Progenitor cell of endocrine pancreas (in vitro differentiated cells): Measurements from ENCODE around the gene C1QL4. TPM values are rescaled to one million over a fixed set of nuclear protein-coding genes. Genes with fewer than 3 reads are reported as not detected.
A peak's percentile ranks its signal among the peaks of the same experiment; 100 is the strongest.

Experiments
- DNase-seq: peaks from one replicate; pipeline ENCODE4 v3.0.0; 2021; ENCODE audit warnings: low spot score; ENCODE audit not compliant: unreplicated experiment
- H3K27ac Mint-ChIP-seq: 2 replicates; pipeline ENCODE4 v1.8.0; 2021; ENCODE audit warnings: mild to moderate bottlenecking, moderate library complexity, mixed read lengths
- H3K27me3 Mint-ChIP-seq: 2 replicates; pipeline ENCODE4 v1.8.0; 2021; ENCODE audit warnings: mixed read lengths
- H3K36me3 Mint-ChIP-seq: 2 replicates; pipeline ENCODE4 v1.8.0; 2022; ENCODE audit warnings: mixed read lengths; ENCODE audit not compliant: insufficient read depth
- H3K4me1 Mint-ChIP-seq: 2 replicates; pipeline ENCODE4 v1.8.0; 2021; ENCODE audit warnings: low read depth, mixed read lengths
- H3K4me3 Mint-ChIP-seq: 2 replicates; pipeline ENCODE4 v1.8.0; 2021; ENCODE audit warnings: low read depth, mild to moderate bottlenecking, moderate library complexity, mixed read lengths
- H3K9me3 Mint-ChIP-seq: 2 replicates; pipeline ENCODE4 v1.8.0; 2021; ENCODE audit warnings: low read depth, mixed read lengths
- total RNA-seq: library from RNA; stranded (reverse); gene quantifications from 2 replicates; pipeline ENCODE4 v1.2.1, GENCODE V29; 2021
- TF ChIP-seq, protein P1 (sequence below): fragments of 200-600 bp; sonication (generic); IDR thresholded peaks from one replicate; pipeline ENCODE4 v1.5.0; 2021; ENCODE audit warnings: antibody characterized with exemption, mild to moderate bottlenecking; ENCODE audit not compliant: unreplicated experiment

Gene C1QL4
- total RNA-seq, 1 donor from 2014 or later = 0.79 TPM

DNA sequence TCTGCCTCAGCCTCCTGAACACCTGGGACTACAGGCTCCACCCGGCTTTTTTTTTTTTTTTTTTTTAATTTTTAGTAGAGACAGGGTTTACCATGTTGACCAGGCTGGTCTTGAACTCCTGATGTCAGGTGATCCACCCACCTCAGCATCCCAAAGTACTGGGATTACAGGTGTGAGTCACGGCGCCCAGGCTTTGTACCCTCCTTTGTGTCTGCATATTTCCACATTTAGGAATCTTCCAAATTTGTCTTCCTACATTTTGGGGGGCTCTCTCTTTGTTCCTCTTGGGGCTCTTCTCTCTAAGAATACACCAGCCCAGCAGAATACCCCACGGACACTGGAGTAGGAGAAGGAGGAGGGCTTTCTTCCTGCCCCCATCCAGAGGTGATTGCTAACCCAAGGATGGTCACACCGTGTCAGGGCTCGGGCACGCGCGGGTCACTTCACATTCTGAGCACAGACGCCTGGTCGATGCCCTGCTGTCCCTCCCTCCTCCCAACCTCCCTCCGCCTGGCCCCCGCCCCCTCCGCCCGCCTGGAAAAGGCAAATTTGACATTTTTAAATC, 7.6 kb upstream of the C1QL4 start:
- H3K9me3 Mint-ChIP-seq = no peaks in the 10 kb centered on the region
- peaks cover 29% of the 10 kb centered on the region for H3K27me3 Mint-ChIP-seq
- DNase-seq = no peak
- no peak overlapping the region for H3K27ac Mint-ChIP-seq
- no peak overlapping the region for H3K4me3 Mint-ChIP-seq
- no peaks in the 10 kb centered on the region for H3K36me3 Mint-ChIP-seq
- TF ChIP-seq, protein P1, sequence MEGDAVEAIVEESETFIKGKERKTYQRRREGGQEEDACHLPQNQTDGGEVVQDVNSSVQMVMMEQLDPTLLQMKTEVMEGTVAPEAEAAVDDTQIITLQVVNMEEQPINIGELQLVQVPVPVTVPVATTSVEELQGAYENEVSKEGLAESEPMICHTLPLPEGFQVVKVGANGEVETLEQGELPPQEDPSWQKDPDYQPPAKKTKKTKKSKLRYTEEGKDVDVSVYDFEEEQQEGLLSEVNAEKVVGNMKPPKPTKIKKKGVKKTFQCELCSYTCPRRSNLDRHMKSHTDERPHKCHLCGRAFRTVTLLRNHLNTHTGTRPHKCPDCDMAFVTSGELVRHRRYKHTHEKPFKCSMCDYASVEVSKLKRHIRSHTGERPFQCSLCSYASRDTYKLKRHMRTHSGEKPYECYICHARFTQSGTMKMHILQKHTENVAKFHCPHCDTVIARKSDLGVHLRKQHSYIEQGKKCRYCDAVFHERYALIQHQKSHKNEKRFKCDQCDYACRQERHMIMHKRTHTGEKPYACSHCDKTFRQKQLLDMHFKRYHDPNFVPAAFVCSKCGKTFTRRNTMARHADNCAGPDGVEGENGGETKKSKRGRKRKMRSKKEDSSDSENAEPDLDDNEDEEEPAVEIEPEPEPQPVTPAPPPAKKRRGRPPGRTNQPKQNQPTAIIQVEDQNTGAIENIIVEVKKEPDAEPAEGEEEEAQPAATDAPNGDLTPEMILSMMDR = no peak
- H3K4me1 Mint-ChIP-seq = peaks cover 33% of the 10 kb centered on the region

DNA sequence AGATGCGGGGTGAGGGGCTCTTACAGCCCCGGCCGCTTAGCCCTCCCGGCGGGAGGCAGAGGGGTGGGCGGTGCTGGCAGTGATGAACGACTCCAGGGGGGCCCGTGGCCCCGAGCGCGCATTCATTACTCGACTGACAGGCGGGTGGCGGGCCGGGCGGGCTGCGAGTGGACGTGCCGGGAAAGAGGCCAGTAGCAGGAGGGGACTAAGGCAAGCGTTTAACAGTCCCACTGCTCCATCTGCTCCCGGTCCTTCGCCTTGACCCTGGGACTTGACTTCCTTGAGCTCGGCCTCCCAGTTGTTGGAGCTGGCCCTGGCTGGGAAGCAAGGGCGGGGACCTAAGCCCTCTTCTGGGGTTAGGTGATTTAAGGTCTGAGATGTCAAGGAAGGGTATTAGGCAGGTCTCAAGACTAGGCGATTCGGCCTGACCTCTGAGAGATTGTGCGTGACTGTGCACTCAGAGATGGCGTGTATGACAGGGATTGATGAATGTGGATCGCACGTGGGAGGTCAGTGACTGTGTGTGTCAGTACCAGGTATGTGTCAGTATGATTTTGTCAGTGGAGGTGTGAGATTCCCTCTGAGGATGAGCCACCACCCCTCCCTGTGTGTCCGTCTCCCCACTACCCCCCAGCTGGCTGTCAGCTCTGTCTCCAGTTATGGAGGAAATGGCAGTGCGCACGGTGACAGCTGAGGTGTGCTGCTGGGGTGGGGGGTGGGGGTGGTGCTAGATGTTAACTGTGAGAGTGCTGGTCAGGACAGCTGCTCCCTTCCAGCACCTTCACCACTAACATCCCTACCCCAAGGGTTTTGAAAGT, 6.1 kb upstream of the C1QL4 start:
- H3K9me3 Mint-ChIP-seq = no peaks in the 10 kb centered on the region
- TF ChIP-seq, protein P1 = no peak
- peak overlapping the region; percentile 78 for H3K27ac Mint-ChIP-seq
- H3K27me3 Mint-ChIP-seq = peaks cover 43% of the 10 kb centered on the region
- H3K4me3 Mint-ChIP-seq = peak overlapping the region; percentile 56
- no peaks in the 10 kb centered on the region for H3K36me3 Mint-ChIP-seq
- H3K4me1 Mint-ChIP-seq = peaks cover 23% of the 10 kb centered on the region
- no peak for DNase-seq

DNA sequence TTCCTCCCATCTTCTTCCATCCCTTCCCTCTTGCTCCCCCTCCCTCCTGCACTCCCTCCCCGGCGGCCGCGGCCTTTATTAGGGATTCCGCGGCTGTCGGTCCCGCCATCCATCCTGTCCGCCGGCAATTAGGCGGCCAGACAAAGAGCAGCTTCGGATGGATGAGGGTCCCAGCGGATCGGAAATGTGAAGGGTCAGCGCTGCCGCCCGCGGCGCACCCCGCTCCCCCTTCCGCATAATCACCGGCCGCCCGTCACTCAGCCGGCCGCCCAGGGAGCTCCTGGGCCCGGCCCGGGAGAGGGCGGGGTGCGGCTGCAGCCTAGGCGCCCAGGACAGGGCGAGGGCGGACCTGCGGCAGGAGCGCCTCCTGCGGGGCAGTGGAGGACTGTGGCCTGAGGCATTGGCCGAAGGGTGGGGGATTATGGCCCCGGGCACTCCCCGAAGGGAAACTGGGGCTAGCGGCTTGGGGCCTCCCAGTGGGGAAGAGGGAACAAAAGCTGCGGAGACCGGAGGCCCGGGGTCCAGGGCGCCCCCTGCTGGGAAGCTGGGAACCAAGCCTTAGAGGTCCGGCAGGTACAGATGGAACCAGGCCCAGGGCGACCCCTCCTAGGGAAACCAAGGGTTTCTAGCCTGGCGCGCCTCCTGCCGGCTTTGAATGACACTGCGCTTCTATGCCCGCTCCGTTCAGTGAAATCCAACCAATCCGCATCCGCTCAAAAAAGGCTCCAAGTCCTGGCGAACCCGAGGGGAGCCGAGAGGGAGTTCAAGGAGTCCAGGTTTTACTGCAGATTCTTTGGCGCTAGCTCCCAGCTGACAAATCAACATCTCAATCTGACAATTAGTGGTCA, 5.3 kb upstream of the C1QL4 start:
- Mint-ChIP-seq H3K27ac (peak overlapping the region; percentile 78), H3K9me3 (no peaks in the 10 kb centered on the region), H3K4me3 (peak overlapping the region; percentile 56), H3K4me1 (peaks cover 24% of the 10 kb centered on the region), H3K36me3 (no peaks in the 10 kb centered on the region), H3K27me3 (peaks cover 51% of the 10 kb centered on the region)
- TF ChIP-seq, protein P1 = peak; percentile 98
- DNase-seq = peak; percentile 93

DNA sequence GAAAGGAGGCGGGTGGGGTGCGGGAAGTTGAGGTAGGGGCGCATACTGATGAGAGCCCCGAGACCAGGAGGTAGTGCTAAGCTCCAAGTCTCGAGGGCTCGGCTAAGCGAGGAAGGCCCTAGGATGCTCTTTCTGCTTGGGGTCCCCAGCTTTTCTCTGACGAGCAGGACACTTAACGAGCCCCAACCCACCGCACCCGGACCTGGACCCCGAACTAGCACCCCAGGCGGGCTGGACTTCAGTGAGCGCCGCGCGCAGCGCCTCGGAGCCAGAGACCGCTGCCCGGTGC, 4.7 kb upstream of the C1QL4 start:
- TF ChIP-seq, protein P1 = no peak
- no peak overlapping the region for H3K27ac Mint-ChIP-seq
- H3K4me3 Mint-ChIP-seq = no peak overlapping the region
- no peak for DNase-seq
- peaks cover 57% of the 10 kb centered on the region for H3K27me3 Mint-ChIP-seq
- H3K9me3 Mint-ChIP-seq = no peaks in the 10 kb centered on the region
- H3K4me1 Mint-ChIP-seq = peaks cover 23% of the 10 kb centered on the region
- H3K36me3 Mint-ChIP-seq = no peaks in the 10 kb centered on the region
